ENCODE measurements around the gene CALCOCO2.
"Not testable (repeated sequence)": the region's sequence is repeated elsewhere in the genome, so short reads cannot be mapped to it uniquely, and the experiment has no call there.

Gene CALCOCO2

DNA sequence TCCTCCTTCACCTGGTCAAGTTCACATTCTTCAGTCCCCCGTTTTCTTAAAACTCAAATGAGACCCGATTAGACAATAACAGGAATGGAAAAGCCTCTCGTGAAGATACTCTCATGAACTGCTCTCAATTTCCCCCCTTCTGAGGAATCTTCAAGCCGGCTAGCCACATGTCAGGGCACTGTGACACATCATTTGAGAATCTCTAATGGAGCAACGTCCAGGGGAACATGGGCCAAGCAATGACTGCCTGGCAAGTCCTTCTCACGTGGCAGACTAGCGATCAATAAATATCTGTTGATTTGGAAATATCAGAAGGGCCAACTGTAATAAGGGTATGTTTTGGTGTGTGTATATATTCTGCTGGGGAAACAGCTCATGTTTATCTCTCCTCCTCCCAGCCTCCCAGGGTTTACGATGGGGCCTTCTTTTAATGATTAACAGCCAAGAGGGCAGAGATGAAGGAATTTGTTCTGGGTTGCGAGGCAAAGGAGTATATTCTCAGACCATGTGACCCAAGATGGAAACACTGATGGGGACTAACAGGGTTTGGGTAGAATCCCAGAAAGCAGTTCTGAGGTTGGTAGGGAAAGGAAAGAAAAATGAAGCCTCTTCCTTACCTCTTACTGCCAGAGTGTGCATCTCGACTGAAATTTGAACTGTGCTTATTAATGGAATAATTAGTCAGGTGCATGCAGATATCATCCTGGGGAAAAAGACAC is 35.2 kb upstream of the CALCOCO2 start:
- no peak for DNase-seq (ENCODE audit: low read depth)
- no peak overlapping the region for H3K4me3 ChIP-seq (ENCODE audit: low read length)
- TF ChIP-seq, protein P1, sequence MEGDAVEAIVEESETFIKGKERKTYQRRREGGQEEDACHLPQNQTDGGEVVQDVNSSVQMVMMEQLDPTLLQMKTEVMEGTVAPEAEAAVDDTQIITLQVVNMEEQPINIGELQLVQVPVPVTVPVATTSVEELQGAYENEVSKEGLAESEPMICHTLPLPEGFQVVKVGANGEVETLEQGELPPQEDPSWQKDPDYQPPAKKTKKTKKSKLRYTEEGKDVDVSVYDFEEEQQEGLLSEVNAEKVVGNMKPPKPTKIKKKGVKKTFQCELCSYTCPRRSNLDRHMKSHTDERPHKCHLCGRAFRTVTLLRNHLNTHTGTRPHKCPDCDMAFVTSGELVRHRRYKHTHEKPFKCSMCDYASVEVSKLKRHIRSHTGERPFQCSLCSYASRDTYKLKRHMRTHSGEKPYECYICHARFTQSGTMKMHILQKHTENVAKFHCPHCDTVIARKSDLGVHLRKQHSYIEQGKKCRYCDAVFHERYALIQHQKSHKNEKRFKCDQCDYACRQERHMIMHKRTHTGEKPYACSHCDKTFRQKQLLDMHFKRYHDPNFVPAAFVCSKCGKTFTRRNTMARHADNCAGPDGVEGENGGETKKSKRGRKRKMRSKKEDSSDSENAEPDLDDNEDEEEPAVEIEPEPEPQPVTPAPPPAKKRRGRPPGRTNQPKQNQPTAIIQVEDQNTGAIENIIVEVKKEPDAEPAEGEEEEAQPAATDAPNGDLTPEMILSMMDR (conservative IDR thresholded peaks at IDR 0.05; ENCODE audit: low read depth, low read length) = no peak

DNA sequence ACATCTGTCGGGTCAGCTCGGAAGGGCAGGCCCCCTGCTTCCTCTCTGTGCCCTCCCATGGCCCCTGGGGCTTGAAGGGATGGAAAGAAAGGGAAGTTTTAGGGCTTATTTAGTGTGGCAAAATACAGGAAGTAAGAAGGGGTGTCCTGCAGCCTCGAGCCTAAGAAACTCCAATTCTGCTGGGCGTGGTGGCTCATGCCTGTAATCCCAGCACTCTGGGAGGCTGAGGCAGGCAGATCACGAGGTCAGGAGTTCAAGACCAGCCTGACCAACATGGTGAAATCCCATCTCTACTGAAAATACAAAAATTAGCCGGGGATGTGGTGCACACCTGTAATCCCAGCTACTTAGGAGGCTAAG is 34.7 kb upstream of the CALCOCO2 start:
- not testable (repeated sequence) for DNase-seq (ENCODE audit: low read depth); H3K4me3 ChIP-seq (ENCODE audit: low read length)

DNA sequence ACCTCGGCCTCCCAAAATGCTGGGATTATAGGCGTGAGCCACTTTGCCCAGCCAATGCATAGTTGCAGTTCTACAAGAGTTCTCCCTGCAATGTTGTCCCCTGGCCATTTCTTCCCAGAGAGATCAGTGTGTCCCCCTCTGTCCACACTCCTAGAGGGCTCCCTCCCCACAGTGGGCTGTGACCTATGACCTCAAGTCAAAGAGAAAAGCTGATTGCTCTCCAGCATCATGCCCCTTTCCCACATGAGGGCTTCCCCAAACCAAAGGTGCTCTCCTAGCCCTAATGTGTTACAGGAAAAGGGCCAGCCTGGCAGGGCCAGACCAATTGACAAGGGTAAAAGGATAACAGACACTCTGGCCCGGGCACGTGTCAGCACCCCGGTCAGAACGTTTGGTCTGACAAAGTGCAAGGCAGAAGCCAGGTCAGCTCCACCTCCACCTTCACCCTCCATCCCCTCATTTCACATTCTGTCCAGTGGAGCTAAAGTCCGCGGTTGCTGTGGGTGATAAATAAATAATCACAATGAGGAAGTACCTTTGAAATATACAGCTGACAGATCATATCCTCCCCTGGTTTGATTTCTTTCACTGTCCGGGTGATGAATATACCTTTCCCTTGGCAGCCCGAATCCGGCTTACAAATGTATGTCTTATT is 31.6 kb upstream of the CALCOCO2 start:
- no peak for DNase-seq (ENCODE audit: low read depth)
- TF ChIP-seq, protein P1 (conservative IDR thresholded peaks at IDR 0.05; ENCODE audit: low read depth, low read length) = no peak
- H3K4me3 ChIP-seq (ENCODE audit: low read length) = no peak overlapping the region

DNA sequence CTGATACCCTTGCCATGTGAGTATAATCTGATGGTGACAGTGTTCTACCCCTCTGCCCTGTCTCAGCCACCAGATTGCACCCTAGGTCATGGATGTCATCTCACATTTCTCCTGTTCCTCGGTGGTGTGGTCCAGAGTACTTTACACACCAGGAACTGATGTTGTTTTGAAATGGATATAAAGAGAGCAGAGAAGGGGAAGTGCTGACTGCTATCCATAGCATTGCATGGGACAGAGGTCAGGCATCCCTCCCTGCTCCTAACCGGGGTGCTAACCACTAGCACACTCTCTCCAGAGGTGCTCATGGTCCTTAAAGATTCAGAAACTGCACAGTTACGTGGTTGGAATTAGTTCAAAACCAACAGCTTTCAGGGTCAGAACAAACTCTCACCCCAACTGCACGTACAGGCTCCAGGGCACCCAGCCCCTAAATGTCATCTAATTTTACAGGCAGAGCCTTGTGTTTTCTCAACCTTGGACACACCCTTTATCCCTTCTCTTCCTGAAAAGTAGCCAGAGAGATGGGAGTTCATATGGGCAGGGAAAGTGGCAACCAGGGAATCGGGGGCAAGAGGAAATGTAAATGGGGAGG is 30.1 kb upstream of the CALCOCO2 start:
- H3K4me3 ChIP-seq (ENCODE audit: low read length) = no peak overlapping the region
- TF ChIP-seq, protein P1 (conservative IDR thresholded peaks at IDR 0.05; ENCODE audit: low read depth, low read length) = no peak
- no peak for DNase-seq (ENCODE audit: low read depth)

DNA sequence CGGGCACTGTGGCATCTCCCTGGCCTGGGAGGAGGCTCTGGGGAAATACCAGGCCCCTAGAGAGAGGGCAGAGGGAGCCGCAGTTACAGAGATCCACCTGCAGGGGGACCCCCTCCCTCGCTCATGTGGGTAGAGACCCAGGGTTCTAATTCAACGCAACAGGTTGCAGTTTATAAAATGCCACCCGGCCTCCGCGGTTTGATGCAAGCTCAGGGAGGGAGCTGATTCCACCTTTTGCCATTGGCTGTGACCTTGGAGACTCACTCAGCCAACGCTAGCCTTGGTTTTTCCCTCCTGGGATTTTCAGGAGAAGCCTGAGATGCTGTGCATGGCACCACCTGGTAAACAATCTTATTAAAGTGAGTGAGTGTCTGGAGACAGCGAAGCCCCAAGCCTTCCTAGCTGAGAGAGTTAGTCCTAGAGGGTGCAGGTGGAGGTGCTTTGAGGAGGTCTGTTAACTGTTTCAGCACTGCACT is 25.9 kb upstream of the CALCOCO2 start:
- DNase-seq (ENCODE audit: low read depth) = no peak
- TF ChIP-seq, protein P1 (conservative IDR thresholded peaks at IDR 0.05; ENCODE audit: low read depth, low read length) = peak; percentile 97
- H3K4me3 ChIP-seq (ENCODE audit: low read length) = no peak overlapping the region

DNA sequence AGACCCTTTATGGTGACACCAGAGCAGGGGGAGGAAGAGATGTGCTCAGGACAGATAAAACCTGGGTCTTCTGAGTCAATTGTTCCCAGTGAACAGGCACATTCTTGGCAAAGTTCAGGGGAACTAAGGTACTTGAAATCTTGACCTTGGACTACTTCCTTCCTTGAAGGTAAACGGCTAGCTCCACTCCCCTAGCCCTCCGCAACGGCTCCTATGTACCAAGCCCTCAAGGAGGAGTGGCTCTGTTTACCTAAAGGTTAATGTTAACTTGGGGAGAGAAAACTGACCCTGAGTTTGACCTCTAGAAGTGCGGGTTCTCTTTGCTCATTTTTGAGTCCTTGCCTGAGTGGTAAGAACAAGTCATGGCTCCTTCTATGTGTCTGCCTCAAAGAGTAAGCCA is 21.7 kb upstream of the CALCOCO2 start:
- TF ChIP-seq, protein P1 (conservative IDR thresholded peaks at IDR 0.05; ENCODE audit: low read depth, low read length) = no peak
- no peak for DNase-seq (ENCODE audit: low read depth)

DNA sequence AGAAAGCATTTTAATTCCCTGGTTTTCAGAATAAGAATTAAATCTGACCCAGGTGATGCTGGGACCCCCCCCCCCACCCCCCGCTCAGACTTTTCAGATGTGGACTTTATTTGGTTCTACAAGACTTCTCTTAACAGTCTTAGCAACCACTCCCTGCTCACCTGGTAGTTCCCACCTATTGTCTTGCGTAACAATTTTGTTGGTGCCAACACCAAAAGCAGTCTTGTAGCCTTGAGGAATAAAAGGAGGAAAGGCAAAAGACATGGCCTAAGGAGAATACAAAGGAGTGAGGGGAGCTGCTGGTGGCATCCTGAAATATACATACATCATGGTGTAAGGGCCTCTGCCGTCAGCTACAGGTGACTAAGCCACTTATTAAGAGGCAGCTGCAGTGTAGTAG is 18.8 kb upstream of the CALCOCO2 start:
- DNase-seq (ENCODE audit: low read depth) = no peak
- TF ChIP-seq, protein P1 (conservative IDR thresholded peaks at IDR 0.05; ENCODE audit: low read depth, low read length) = no peak
- no peak overlapping the region for H3K4me3 ChIP-seq (ENCODE audit: low read length)

More for the DNA sequence above, 21.7 kb upstream of the CALCOCO2 start:
- H3K4me3 ChIP-seq (ENCODE audit: low read length) = no peak overlapping the region

Data from retinal pigment epithelial cell (primary cell).